ENCODE measurements around the gene ZFPL1.

GRCh38 chr11:65078786-65079342 lies 5.2 kb upstream of the ZFPL1 start:
- TF ChIP-seq CTCF (IDR thresholded peaks at IDR 0.05; ENCODE audit: low read depth, low read length): no peak
- no peak for TF ChIP-seq MYC (IDR thresholded peaks at IDR 0.05; ENCODE audit: low read depth, low read length)
- no peak for TF ChIP-seq MAX (IDR thresholded peaks at IDR 0.05; ENCODE audit: low read depth, low read length)
- TF ChIP-seq POLR2A (IDR thresholded peaks at IDR 0.05; ENCODE audit: extremely low read depth, insufficient read length): no peak
